ENCODE measurements around the gene VWA5A. TPM values are rescaled to one million over a fixed set of nuclear protein-coding genes. Genes with fewer than 3 reads are reported as not detected.

Gene VWA5A
- total and polyA plus RNA-seq, 10 donors = 6.7 to 15.4 (median 11.7) TPM

GRCh38 chr11:124085583-124085982 lies 29.7 kb upstream of the VWA5A start:
- Histone ChIP-seq H3K27me3 (replicated peaks in 1 of 7) (peaks cover 0 to 7% (median 0%) of the 10 kb centered on the region in 7 donors), H3K4me1 (no peaks in the 10 kb centered on the region), H3K36me3 (no peaks in the 10 kb centered on the region), H3K9me3 (no peaks in the 10 kb centered on the region), H3K4me3 (no peak overlapping the region), H3K27ac (no peak overlapping the region)
- no peak for DNase-seq
- intact Hi-C loops (cut with DNase I; ENCODE audit: low total_unique reads) = no loop called here
- WGBS, 5 donors = 79 to 89% (median 86%) methylated on average over 3 of the region's 3 CpGs
- TF ChIP-seq POLR2A (IDR thresholded peaks at IDR 0.05) = no peak
- TF ChIP-seq CTCF (IDR thresholded peaks at IDR 0.05 in 8 of 11, conservative IDR thresholded peaks at IDR 0.05 in 3 of 11) = no peak
- no peak for TF ChIP-seq POLR2AphosphoS5 (IDR thresholded peaks at IDR 0.05)

- no peak for DNase-seq
- WGBS, 5 donors = 61 to 71% (median 69%) methylated on average over 10 of the region's 10 CpGs
- intact Hi-C loops (cut with DNase I; ENCODE audit: low total_unique reads) = no loop called here
- H3K27me3 ChIP-seq (replicated peaks in 1 of 7) = peaks cover 0 to 7% (median 0%) of the 10 kb centered on the region in 7 donors
- H3K36me3 ChIP-seq = no peaks in the 10 kb centered on the region
- H3K9me3 ChIP-seq = no peaks in the 10 kb centered on the region
- H3K4me1 ChIP-seq = no peaks in the 10 kb centered on the region
- TF ChIP-seq POLR2A (IDR thresholded peaks at IDR 0.05) (no peak), POLR2AphosphoS5 (IDR thresholded peaks at IDR 0.05) (no peak), CTCF (IDR thresholded peaks at IDR 0.05 in 8 of 11, conservative IDR thresholded peaks at IDR 0.05 in 3 of 11) (no peak)
- H3K27ac ChIP-seq = no peak overlapping the region
- H3K4me3 ChIP-seq = no peak overlapping the region
Measured at GRCh38 chr11:124085997-124086846, 29.0 kb upstream of the VWA5A start.

DNA sequence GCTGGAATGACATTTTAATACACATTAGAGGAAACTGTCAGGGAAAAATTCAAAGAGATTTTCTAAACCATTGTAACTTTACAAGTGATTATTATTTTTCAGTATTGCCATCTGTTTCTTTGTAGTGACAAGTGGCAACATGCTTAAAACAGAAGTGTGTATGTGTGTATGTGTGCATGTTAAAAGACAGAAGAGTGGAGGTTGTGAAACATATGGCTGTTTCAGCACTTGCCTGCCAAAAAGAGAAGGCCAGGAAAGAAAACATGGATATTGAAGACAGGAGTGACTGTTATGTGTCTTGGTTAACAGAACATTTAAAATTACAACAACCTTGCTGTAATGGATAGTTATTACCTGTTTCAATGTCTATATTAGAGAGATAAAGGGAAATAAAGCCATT lies 24.3 kb upstream of the VWA5A start:
- H3K4me3 ChIP-seq = no peak overlapping the region
- no peak overlapping the region for H3K27ac ChIP-seq
- no peaks in the 10 kb centered on the region for H3K36me3 ChIP-seq
- TF ChIP-seq POLR2A (IDR thresholded peaks at IDR 0.05) (no peak), POLR2AphosphoS5 (IDR thresholded peaks at IDR 0.05) (no peak), CTCF (IDR thresholded peaks at IDR 0.05 in 8 of 11, conservative IDR thresholded peaks at IDR 0.05 in 3 of 11) (no peak)
- intact Hi-C loops (cut with DNase I; ENCODE audit: low total_unique reads) = no loop called here
- no peaks in the 10 kb centered on the region for H3K27me3 ChIP-seq (replicated peaks in 1 of 7)
- H3K9me3 ChIP-seq = no peaks in the 10 kb centered on the region
- H3K4me1 ChIP-seq = no peaks in the 10 kb centered on the region
- DNase-seq = no peak

- 79 to 85% (median 82%) methylated on average over 2 of the region's 2 CpGs for WGBS, 5 donors
- H3K4me3 ChIP-seq = no peak overlapping the region
- no peak for TF ChIP-seq POLR2AphosphoS5 (IDR thresholded peaks at IDR 0.05)
- no peak for TF ChIP-seq CTCF (IDR thresholded peaks at IDR 0.05 in 8 of 11, conservative IDR thresholded peaks at IDR 0.05 in 3 of 11)
- TF ChIP-seq POLR2A (IDR thresholded peaks at IDR 0.05) = no peak
Measured at GRCh38 chr11:124093330-124093729, 21.9 kb upstream of the VWA5A start.

More at GRCh38 chr11:124093330-124093729, 21.9 kb upstream of the VWA5A start:
- H3K4me1 ChIP-seq = no peaks in the 10 kb centered on the region
- H3K27ac ChIP-seq = no peak overlapping the region
- H3K27me3 ChIP-seq (replicated peaks in 1 of 7) = no peaks in the 10 kb centered on the region
- DNase-seq = no peak
- intact Hi-C loops (cut with DNase I; ENCODE audit: low total_unique reads) = no loop called here
- H3K36me3 ChIP-seq = no peaks in the 10 kb centered on the region
- no peaks in the 10 kb centered on the region for H3K9me3 ChIP-seq
